GM11168 (cell line): ENCODE data around the gene RNF151.
"Not testable (repeated sequence)": the region's sequence is repeated elsewhere in the genome, so short reads cannot be mapped to it uniquely, and the experiment has no call there.

Source experiments
- in situ Hi-C: fragments of 300-500 bp; cut with MboI; formaldehyde crosslinking; loops from one replicate; pipeline ENCODE4 v1.12.0; 2022; ENCODE audit warnings: low sequenced_read_pairs; ENCODE audit not compliant: unreplicated experiment

Gene RNF151

DNA sequence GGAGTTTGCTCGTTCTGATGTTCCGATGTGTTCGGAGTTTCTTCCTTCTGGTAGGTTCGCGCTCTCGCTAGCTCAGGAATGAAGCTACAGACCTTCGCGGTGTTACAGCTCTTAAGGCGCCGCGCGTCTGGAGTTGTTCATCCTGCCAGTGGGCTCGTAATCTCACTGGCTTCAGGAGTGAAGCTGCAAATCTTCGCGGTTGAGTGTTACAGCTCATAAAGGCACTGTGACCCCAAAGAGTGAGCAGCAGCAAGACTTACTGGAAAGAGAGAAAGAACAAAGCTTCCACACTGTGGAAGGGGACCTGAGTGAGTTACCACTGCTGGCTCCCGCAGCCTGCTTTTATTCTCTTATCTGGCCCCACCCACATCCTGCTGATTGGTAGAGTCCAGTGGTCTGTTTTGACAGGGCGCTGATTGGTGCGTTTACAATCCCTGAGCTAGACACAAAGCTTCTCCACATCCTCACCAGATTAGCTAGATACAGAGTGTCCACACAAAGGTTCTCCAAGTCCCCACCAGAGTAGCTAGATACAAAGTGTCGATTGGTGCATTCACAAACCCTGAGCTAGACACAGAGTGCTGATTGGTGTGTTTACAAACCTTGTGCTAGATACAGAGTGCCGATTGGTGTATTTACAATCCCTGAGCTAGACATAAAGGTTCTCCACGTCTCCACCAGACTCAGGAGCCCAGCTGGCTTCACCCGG, 9.1 kb upstream of the RNF151 start:
- in situ Hi-C loops, result loop anchor here (10.0 kb wide), 1 partner anchor 1613 kb away; no protein-coding TSS in a partner anchor

DNA sequence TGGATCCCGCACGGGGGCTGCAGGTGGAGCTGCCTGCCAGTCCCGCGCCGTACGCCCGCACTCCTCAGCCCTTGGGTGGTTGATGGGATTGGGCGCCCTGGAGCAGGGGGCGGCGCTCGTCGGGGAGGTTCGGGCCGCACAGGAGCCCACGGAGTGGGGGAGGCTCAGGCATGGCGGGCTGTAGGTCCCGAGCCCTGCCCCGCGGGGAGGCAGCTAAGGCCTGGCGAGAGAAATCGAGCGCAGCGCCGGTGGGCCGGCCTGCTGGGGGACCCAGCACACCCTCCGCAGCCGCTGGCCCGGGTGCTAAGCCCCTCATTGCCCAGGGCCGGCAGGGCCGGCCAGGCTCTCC, 8.5 kb upstream of the RNF151 start:
- in situ Hi-C loops, result loop anchor here (10.0 kb wide), 1 partner anchor 1613 kb away; no protein-coding TSS in a partner anchor

GRCh38 chr16:1958715-1959268, 7.9 kb upstream of the RNF151 start:
- in situ Hi-C loops, result loop anchor here (10.0 kb wide), 1 partner anchor 1614 kb away; no protein-coding TSS in a partner anchor

DNA sequence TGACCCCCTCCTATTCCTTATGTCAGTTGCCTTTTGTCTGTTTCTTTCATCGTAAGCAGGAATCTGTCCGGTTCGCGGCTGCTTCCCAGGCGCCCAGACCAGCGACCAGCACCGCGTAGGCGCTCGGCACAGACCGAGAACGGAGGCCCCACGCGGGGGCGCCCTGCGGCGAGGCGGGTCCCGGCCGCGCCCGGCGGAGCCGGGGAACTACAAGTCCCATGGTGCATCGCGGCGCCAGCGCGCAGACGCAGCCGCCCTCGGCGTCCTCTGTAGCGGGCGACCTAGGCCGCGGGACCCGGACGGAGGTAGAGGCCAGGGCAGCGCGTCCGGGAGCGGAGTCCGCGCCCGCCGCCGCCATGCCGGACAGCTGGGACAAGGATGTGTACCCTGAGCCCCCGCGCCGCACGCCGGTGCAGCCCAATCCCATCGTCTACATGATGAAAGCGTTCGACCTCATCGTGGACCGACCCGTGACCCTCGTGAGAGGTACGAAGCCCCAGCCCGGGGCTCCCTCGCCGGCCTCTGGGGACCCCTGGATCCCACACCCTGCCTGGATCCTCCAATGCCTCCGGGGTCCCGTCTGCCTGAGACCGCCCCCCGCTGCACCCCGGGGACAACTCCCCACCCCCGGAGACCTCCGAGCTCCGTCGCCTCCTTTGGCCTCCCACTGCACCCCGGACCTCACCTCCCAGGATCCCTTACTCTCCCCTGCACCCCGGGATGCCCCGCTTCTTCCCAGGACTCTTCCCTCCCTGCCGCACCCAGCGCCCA, 7.2 kb upstream of the RNF151 start, which contains the start of gene NDUFB10:
Gene NDUFB10 (plus strand): TSS at position 270 of the 771 bp plus-strand sequence. CDS start 87 bp downstream, at position 357.
- in situ Hi-C loops, result loop anchor here (10.0 kb wide), 1 partner anchor 1615 kb away; no protein-coding TSS in a partner anchor

DNA sequence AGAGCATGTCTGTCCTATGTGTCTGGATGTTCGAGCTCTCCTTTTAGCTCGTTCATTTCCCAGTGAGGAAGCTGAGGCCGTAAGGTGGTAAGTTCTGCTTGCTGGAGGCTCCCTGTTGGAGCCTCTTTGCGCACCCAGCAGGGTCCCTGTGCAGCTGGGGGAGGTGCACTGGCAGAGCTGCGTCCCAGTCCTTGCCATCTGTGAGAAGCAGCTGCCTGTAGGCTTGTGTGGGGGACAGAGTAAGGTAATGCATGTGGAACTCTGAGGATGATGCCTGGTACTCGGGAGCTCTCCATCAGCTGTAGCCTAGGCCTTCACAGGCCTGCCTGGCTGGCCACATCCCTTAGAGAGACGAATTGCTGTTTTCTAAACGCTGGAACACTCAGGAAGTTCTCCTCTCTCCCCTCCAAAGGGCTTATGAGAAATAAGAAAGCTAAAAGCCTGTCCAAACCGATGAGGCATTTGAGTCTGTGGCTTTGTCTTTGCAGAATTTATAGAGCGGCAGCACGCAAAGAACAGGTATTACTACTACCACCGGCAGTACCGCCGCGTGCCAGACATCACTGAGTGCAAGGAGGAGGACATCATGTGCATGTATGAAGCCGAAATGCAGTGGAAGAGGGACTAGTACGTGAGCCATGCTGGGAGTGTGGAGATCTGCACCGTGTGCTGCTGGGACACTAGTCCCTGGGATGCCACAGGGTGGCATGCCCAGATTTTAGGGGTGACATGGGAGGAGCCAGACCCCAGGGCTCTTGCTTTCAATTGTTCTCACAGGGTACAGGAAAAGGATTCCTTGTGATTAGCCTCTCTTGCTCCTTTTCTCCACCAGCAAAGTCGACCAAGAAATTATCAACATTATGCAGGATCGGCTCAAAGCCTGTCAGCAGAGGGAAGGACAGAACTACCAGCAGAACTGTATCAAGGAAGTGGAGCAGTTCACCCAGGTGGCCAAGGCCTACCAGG, 5.7 kb upstream of the RNF151 start:
- in situ Hi-C loops, result no loop called here

DNA sequence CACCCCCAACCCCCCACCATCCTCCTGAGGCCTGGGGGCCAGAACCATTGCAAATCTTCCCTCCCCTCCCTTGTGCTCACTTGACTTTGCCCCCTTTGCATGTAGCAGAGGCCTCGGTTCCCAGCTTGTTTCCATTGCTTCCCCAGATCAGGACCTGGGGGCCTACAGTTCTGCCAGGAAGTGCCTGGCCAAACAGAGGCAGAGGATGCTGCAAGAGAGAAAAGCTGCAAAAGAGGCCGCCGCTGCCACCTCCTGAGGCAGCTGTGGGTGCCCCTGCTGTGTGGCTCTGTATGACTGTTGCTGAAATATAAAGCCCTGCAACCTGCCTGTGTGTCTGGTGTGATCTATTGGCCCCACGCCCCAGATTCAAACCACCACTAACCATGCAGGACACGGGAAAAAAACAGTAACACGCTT, 5.0 kb upstream of the RNF151 start:
- in situ Hi-C loops, result no loop called here

DNA sequence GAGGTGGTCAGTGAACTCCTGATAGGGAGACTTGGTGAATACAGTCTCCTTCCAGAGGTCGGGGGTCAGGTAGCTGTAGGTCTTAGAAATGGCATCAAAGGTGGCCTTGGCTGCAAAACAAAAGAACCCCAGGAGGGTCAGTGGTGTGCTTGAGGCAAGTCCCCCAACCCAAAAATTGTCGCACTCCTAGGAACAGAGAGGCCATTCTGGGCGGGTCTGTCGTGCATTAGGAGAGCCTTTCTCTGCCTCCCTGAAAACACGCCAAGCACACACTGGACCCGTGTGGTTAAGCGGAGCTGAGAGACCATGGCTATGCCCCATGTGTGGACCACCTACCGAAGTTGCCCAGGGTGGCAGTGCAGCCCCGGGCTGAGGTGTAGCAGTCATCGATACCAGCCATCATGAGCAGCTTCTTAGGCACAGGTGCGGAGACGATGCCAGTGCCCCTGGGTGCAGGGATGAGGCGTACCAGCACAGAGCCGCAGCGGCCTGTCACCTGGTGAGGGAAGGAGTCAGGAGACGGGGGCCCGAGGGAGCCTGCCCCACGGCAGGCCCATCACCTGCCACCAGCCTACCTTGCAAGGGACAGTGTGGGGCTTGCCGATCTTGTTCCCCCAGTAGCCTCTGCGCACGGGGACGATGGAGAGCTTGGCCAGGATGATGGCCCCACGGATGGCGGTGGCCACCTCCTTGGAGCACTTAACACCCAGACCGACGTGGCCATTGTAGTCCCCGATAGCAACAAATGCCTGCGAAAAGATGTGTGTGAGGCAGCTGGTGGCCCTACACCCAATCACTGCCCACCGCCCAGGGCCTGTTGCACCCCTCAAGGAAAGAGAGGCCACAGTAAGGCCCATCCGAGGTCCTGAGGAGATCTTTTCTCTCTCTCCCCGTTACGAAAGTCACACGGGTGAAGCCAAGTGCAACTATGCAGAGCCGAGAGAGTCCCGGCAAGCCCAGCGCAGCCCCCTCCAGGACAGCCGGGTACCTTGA, 4.2 kb upstream of the RNF151 start:
- in situ Hi-C loops, result not testable (repeated sequence)

- in situ Hi-C loops, result no loop called here
Measured at GRCh38 chr16:1963806-1964505, 2.7 kb upstream of the RNF151 start.

DNA sequence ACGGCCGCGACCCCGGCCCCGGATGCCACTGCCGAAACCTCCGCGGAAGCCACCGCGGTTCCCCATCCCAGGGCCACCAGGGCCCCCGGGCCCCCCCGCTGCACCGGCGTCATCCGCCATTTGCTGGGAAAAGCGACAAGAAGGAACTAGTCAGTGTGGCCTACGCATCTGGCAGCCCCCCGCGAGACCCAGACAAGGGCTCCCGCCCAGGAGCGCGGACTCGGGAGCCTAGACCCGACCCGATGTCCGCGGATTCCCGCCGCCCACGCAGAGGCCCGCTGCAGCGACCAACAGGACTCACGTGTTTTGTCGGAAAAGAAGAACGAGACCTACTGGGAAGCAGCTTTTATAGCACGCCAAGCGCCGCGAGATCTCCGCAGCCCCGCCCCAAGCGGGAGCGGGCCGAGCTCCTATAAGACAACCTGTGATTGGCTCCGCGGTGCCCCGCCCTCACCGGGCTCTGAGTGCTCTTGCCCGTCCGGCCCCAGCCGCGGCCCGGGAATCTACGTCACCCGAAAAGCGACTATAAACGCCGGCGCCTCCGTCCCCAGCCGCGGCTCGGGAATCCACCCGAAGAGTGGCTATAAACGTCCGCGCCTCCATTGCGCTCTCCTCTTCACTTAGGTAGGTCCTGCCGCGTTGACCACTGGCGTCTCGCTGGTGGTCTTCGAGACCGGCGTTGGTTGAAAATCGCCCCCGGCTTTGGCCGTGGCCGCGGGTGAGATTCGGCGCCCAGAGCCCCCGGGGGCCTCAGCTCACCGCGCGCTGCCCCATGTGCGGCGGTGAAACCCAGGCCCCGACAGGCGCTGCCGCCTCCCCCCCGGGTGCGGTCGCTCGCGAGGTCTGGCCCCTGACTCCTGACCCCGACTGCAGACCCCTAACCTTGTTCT, 1.9 kb upstream of the RNF151 start, which contains the start of gene RPS2:
Gene RPS2 (minus strand): TSS at position 321 of the 890 bp plus-strand sequence. CDS start 201 bp downstream, at position 120.
- in situ Hi-C loops, result no loop called here

DNA sequence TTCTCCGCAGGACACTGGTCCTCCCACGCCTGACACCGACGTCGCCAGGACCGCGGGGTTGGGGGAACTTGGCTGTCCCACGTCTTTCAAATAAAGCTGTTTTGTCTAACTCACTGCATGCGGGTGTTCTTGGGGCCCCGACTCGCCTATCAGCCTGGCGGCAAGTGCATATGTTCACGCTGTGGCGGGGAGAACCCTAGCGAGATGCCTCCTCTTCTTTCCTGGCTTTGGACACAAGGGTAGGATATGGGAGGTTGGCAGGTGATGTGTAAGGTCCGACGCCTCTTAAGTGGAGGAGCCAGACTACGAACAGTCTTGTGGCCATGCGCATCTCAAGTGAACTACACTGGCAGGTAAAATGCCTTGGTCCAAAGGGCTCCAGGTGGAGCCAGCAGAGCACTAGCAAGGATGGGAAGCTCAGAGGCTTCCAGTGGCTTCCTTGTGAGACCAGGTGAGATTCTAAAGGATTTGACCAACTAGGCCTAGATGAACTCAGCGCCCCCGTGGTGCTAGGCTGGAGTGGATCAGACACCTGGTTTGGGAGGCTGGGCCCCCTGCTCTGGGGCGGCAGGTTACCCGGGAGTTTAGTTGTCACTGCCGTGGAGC, 1.2 kb upstream of the RNF151 start:
- in situ Hi-C loops, result no loop called here

GRCh38 chr16:1968146-1968953, 1.7 kb downstream of the RNF151 start:
- in situ Hi-C loops, result no loop called here

DNA sequence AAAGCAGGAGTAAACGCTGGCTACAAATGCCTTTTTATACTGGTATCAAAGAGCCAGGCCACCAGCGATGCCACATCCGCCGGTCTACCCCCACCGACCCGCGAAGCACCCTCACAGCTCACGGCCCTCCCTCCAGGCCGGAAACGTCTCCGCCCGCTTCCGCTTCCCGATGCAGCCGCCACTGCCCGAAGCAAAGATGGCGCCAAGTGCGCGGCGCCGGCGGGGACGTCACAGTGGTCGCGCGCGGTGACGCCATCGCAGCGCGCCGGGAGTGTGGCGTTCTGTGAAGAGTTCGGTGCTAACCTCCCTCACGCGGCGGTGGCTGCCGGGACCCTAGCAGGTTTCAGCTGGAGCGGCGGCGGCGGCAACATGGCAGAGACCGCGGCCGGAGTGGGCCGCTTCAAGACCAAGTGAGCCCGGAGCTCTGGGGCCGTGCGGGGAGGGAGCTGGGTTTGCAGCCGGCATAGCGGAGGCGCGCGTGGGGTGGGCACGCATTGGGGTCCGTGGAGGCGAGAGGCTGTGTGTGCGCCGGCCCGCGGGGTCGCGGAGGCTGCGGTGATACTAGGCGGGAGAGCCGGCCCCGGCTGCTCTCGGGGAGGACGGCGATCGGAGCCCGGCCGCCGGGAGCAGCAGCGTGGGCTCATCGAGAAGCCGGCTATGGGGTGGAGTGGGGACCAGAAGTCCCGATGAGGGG, 5.3 kb downstream of the RNF151 start, which contains the start of gene TBL3:
Gene TBL3 (plus strand): TSS at position 258 of the 694 bp plus-strand sequence. CDS start 112 bp downstream, at position 370.
- in situ Hi-C loops, result no loop called here

DNA sequence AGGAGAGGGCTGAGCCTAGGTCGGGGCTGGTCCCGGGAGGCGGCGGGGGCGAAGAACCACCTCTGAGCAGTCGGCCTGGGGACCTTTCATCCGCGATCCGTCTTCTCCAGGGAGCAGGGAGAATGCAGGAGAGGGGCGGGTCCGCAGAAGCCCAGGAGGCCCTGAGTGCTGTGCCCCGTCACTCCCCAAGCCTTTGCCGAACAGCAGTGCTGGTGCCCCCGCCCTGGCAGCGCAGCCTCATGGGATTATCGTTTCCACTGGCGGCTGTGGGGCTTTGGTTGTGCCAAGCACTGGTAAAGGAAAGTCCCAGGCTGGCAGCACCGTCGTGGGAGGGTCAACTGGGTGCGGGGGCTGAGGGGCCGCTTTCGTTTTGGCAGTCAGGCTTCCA, 5.8 kb downstream of the RNF151 start:
- in situ Hi-C loops, result no loop called here

- in situ Hi-C loops, result no loop called here
Measured at GRCh38 chr16:1973461-1974156, 7.0 kb downstream of the RNF151 start.
